NT2/D1 (cell line): ENCODE results near the gene XRCC4.

ENCODE experiments used
- DNase-seq: peaks from one replicate; pipeline ENCODE4 v3.0.0-alpha.2; 2011; ENCODE audit warnings: low read depth, low spot score
- H3K27me3 ChIP-seq: 2 replicates; pipeline ENCODE4 v1.6.0; 2011; ENCODE audit warnings: mild to moderate bottlenecking; ENCODE audit not compliant: insufficient read length, insufficient read depth
- H3K36me3 ChIP-seq: 2 replicates; pipeline ENCODE4 v1.6.1; 2011; ENCODE audit warnings: mild to moderate bottlenecking, low read length, mixed read lengths; ENCODE audit not compliant: insufficient read depth, insufficient read length
- H3K4me1 ChIP-seq: 2 replicates; pipeline ENCODE4 v1.5.1; 2011; ENCODE audit not compliant: insufficient read depth, insufficient read length
- H3K4me3 ChIP-seq: 2 replicates; pipeline ENCODE4 v1.5.1; 2011; ENCODE audit warnings: low read depth; ENCODE audit not compliant: insufficient read length
- H3K9ac ChIP-seq: 2 replicates; pipeline ENCODE4 v1.6.0; 2011; ENCODE audit warnings: low read depth; ENCODE audit not compliant: insufficient read length
- H3K9me3 ChIP-seq: 2 replicates; pipeline ENCODE4 v1.5.1; 2011; ENCODE audit warnings: mild to moderate bottlenecking, low read length; ENCODE audit not compliant: insufficient read depth
- SUZ12 ChIP-seq: IDR thresholded peaks from 2 replicates; pipeline ENCODE4 v1.6.1; 2011; ENCODE audit not compliant: insufficient read length, insufficient read depth; ENCODE audit errors: extremely low read depth
- YY1 ChIP-seq: IDR thresholded peaks from 2 replicates; pipeline ENCODE4 v1.6.1; 2011; ENCODE audit not compliant: insufficient read length, insufficient read depth
- ZNF274 ChIP-seq: IDR thresholded peaks from 2 replicates; pipeline ENCODE4 v1.6.1; 2011; ENCODE audit warnings: mild to moderate bottlenecking, low read depth, low read length

The XRCC4 gene

DNA sequence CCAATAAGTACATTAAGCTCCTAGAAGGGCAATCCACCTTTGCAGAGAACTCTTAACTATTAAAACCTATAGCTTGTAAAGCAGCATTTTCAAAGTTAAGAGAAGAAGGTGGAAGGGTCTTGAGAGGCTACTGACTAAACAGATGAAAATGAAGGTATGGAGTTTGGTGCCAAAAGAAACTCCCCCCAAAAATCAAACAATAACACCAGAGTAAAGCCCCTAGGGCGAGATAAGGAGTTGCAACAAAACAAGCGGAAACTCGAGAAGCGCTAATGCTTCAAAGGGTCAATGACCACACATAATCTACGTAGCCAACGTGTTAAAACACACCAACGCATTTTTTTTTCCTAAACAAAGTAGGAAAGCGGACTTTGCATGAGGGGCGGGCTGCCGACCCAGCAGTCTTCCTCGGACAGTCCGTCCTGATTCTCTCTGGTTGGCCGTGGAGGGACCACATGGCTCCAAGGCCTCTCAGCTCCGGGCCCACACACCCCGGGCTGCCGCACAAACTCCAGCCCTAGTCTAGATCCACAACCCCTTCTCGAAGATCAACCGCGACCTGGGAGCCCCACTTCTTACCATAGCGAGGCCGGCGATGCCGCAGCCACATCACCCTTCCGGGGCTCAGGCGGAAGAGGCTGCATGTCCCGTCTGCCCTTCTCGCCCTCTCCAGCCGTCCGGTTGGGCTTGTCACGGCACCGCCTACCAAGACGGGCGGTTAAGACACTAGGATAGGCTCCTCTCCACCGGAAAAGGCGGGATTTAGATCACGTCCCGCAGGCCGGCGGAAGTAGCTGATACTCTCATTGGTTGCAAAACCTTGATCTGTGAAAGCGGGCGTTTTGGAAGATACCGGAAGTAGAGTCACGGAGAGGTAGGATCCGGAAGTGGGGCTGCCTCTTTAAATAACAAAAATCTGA, at the start of gene XRCC4, which contains the start of gene TMEM167A:
XRCC4 (plus strand) TSS at position 806 of the 920 bp plus-strand sequence. CDS start 27,373 bp downstream, outside the sequence.
TMEM167A (minus strand) TSS at position 653 of the 920 bp plus-strand sequence; CDS start at position 582, 71 bp downstream.
- no peaks in the 10 kb centered on the region for H3K4me1 ChIP-seq

DNA sequence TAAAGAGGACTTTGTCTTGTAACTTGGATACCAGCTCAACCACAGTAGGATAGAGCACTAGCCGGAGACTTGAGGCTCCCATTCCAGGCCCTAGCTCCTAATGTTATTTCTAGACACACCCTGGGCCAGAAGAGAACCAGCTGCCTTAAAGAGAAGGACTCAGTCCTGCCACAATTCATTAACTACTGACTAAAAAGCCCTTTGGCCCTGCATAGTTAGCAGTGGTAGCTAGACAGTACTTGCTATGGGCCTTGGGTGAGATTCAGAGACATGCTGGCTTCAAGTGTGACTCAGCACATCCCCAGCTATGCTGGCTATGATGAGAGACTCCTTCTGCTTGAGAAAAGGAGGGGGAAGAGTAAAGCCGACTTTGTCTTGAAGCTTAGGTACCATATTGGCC, 47.4 kb upstream of the XRCC4 start:
- Histone ChIP-seq H3K36me3 (no peaks in the 10 kb centered on the region), H3K9ac (no peak overlapping the region), H3K9me3 (peaks cover 4% of the 10 kb centered on the region; the same call in 1 of the 2 replicates), H3K4me3 (no peak overlapping the region), H3K27me3 (no peaks in the 10 kb centered on the region), H3K4me1 (no peaks in the 10 kb centered on the region)
- no peak for TF ChIP-seq SUZ12
- no peak for TF ChIP-seq YY1
- no peak for TF ChIP-seq ZNF274
- no peak for DNase-seq

More for the DNA sequence above, at the start of gene XRCC4, which contains the start of gene TMEM167A:
- Histone ChIP-seq H3K4me3 (peak within 1 kb of the TSS; percentile 94), H3K9me3 (no peaks in the 10 kb centered on the region), H3K9ac (peak within 1 kb of the TSS; percentile 82), H3K36me3 (peaks cover 24% of the 10 kb centered on the region), H3K27me3 (no peaks in the 10 kb centered on the region)
- TF ChIP-seq SUZ12 = no peak
- TF ChIP-seq ZNF274 = no peak
- TF ChIP-seq YY1 = no peak
- peak; percentile 94 for DNase-seq

DNA sequence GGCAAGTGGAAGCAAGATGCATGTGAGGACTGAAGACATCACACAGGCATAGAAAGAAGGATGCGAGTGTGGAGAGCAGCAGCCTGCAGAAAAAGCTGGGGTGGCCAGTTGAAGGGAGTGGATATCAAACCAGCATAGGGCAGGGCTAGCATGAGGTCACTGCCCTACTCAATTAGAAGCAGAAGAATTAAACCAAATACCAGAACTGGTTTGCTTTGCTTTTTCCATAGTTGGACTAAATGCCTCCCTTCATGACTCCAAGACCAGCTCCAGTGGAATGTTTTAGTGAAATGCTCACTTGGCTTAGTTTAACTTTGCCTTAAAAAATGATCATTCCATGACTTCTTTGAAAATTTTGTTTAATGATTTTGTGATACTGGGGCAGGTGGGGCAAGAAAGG, 46.0 kb upstream of the XRCC4 start:
- no peak overlapping the region for H3K4me3 ChIP-seq
- TF ChIP-seq YY1 = no peak
- no peak for TF ChIP-seq SUZ12
- TF ChIP-seq ZNF274 = no peak
- H3K36me3 ChIP-seq = no peaks in the 10 kb centered on the region
- DNase-seq = no peak
- H3K9me3 ChIP-seq = peaks cover 4% of the 10 kb centered on the region; the same call in 1 of the 2 replicates
- no peak overlapping the region for H3K9ac ChIP-seq
- H3K27me3 ChIP-seq = no peaks in the 10 kb centered on the region
- H3K4me1 ChIP-seq = no peaks in the 10 kb centered on the region

- H3K4me3 ChIP-seq = no peak overlapping the region
- no peak for DNase-seq
- no peaks in the 10 kb centered on the region for H3K4me1 ChIP-seq
- H3K9ac ChIP-seq = no peak overlapping the region
- H3K36me3 ChIP-seq = no peaks in the 10 kb centered on the region
- H3K9me3 ChIP-seq = peaks cover 4% of the 10 kb centered on the region; the same call in 1 of the 2 replicates
- TF ChIP-seq SUZ12 (no peak), ZNF274 (no peak), YY1 (no peak)
- no peaks in the 10 kb centered on the region for H3K27me3 ChIP-seq
Observed at GRCh38 chr5:83034036-83034435, 43.3 kb upstream of the XRCC4 start.

GRCh38 chr5:83034528-83035207, 42.7 kb upstream of the XRCC4 start:
- Histone ChIP-seq H3K4me1 (no peaks in the 10 kb centered on the region), H3K36me3 (no peaks in the 10 kb centered on the region), H3K4me3 (no peak overlapping the region), H3K9me3 (no peaks in the 10 kb centered on the region; the same call in 1 of the 2 replicates), H3K9ac (no peak overlapping the region), H3K27me3 (no peaks in the 10 kb centered on the region)
- DNase-seq = no peak
- TF ChIP-seq ZNF274 (no peak), YY1 (no peak), SUZ12 (no peak)

DNA sequence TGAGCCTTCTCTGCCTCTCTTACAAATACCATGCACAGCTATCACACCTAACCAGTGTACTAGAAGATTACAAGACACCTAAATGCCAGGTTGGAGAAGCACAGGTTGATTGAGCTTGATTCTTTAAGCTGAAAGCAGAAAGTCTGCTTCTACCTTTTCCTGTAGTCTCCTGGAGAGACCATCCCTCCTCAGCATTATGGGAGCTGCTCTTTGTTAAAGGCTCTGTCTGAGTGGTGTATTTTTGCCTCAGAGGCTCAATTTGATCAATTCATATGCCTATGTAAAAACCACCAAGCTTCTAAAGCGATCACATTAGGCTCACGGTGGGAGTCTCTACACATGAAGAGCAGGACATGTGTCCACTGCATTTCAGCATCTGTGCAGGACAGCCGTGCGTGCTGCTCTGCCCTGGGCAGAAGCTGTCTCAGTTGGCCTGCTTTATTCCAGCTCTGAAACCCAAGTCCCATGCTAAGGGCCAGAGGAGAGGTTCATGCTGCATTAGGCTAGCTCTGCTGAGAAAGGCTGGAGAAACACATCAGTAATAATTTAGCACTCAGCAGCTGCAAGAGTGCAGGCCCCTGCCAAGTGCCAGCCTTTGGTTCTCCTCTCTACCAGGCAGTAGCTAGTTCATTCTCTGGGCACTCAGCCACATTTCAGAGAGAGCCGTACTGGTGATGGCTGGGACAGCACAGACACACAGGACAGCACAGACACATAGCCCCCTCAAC, 41.8 kb upstream of the XRCC4 start:
- TF ChIP-seq ZNF274 (no peak), YY1 (no peak), SUZ12 (no peak)
- Histone ChIP-seq H3K4me1 (no peaks in the 10 kb centered on the region), H3K9me3 (no peaks in the 10 kb centered on the region), H3K4me3 (no peak overlapping the region), H3K9ac (no peak overlapping the region), H3K36me3 (no peaks in the 10 kb centered on the region), H3K27me3 (no peaks in the 10 kb centered on the region)
- DNase-seq = no peak
